8988T (cell line): Measurements from ENCODE around the gene TLCD3B.

Experiments used
- DNase-seq: peaks from one replicate; pipeline ENCODE4 v3.0.0; 2011

TLCD3B gene, protein sequence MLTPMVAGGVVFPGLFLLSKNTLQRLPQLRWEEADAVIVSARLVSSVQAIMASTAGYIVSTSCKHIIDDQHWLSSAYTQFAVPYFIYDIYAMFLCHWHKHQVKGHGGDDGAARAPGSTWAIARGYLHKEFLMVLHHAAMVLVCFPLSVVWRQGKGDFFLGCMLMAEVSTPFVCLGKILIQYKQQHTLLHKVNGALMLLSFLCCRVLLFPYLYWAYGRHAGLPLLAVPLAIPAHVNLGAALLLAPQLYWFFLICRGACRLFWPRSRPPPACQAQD

DNA sequence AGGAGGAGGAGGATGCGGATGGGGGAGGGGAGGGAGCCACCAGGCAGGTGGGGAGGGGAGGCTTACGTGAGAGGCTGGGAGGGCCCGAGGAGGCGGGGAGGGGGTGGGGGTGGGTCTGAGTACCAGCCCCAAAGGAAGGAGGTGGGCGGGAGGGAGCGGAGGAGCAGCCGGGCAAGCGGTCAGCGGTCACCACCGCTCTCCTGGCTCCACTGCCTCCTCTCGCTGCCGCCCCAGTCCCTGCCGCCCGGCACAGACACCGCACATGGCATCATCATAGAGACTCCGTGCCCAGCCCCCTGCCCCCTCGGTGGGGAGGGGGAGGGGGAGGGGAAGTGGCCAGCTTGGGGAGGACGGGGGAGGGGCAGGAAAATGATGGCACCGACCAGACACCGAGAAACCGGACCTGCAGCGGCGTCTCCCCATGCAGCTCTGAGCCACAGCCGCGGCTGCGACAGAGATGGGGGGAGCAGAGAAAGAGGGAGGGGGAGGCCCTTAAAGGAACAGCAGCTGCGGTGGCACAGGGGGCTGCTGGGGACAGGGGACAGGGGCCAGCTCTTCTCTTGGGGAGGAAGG lies at the start of gene TLCD3B:
Gene TLCD3B, minus strand, starts transcription at position 431 of the 573 bp plus-strand sequence. CDS start 744 bp downstream, outside the sequence.
- no peak for DNase-seq

DNA sequence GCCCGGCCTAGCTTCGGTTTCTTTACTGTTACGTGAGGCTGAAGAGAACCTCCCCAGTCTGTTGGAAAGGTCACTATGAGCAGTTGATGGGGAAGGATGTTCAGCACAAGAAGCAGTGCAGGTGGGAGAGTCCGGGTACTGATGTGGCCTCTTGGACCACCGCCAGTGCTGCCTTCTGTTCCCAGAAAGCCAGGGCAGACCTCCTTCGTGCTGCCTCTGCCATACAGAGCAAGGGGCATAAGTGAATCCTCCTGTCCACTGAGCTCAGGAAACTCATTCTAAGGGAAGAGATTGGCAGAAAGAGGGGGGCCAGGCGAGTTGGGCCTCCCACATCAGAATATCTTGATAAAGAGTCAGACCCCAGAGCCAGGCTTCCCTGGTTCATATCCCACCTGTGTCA lies 48.4 kb upstream of the TLCD3B start:
- DNase-seq = no peak

DNA sequence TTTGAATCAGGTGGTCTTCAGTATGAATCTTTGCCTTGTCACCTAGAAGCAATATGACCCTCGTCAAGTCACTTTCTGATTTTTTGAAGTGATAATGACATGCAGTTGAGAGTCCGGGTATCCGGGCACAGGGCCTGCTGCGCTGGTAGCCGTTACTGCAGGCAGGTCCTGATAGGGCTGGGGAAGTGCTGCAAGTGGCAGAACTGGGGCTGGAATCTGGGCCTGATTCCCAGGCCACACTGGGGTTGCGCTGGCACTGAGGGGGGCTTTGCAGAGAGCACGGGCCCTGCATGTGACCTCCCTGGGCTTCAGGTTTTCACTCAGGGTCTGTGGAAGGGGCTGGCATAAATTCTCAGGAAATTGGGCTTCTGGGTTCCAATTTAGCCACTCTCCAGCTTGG lies 47.7 kb upstream of the TLCD3B start:
- no peak for DNase-seq

DNA sequence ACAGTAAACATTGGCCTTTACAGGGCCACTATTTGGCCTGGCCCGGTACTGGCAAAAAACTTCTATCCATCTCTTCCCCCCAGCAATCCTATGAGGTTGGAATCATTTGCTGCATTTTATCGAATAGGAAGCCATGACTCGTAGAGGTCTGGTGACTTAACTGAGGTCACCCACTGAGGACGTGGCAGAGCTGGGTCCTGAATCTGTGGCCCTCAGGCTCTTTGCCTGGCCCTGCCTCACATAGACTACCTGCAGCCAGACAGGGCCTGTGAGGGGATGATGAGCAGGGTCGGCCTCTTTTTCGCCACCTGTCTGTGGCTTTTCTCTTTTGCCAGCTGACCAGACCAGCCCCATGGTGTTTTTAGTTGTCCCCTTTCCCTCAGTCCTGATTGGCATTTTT lies 46.6 kb upstream of the TLCD3B start:
- DNase-seq = no peak

DNA sequence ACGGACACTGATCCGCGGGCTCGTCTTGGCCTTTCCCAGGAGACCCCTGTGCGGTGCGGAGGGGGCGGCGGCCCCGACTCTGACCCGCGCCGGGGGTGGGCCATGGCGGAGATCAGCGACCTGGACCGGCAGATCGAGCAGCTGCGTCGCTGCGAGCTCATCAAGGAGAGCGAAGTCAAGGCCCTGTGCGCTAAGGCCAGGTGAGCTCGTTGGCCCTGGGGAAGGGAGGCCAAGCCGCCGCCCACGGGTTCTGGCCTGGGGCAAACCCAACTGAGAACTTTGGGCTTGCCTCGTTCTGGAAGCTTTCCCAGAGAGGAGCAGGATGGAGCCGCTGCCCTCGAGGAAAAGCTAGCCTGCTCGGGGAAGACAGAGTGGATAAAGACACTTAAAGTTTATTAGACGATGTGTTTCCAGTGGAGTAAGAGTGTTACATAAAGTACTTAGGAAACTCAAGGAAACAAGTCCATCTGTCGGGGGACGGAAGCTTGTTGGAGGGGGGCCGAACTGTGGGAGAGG lies 45.3 kb upstream of the TLCD3B start:
- DNase-seq = no peak

DNA sequence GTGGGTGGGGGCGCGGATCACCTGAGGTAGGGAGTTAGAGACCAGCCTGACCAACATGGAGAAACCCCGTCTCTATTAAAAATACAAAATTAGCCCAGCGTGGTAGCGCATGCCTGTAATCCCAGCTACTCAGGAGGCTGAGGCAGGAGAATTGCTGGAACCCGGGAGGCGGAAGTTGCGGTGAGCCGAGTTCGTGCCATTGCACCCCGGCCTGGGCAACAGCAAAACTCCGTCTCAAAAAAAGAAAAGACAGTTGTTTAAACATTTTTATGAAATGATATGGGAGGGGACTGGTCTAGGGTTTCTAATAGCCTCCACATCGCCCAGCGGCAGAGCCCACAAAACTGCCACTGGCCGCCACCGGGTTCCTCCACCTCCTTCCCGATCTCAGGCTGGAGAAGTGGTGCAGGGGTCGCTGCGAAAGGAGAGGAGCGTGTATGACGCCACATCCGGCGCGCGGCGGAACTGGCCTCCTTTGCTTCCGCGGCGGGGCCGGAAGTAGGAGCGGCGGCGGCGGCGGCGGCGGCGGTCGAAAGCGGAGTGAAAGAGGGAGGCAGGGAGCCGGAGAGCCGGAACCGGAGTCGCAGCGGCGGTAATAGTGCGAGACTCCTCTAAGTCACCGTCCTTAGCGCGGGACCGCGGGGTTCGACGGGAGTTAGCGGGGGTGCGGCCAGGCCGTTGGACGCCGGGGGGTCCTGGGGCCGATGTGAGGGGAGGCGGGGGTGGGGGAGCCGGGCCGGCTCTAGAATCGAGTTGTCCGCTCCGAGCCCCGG lies 44.6 kb upstream of the TLCD3B start, which contains the start of gene PPP4C:
Gene PPP4C, plus strand, starts transcription at position 492 of the 773 bp plus-strand sequence. CDS start 384 bp downstream, outside the sequence.
- peak; percentile 87 for DNase-seq

DNA sequence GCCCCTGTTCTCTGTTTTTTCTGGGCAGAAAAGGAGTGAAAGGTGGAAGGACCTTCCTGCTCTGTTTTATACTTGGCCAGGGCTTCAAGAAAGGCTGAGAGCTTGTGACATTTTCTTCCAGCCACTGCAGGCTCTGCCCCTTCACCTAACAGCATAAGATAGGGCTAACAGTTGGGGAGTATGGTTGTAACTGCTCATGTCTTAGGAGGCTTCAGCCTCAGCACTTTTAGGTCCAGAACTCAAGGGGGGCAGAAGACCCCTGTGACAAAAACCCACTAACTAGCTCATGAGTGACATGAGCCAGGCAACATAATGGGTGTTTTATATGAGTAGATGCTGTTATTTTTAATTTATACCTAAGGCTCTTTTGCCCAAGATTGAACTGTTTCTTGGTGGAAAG lies 39.4 kb upstream of the TLCD3B start:
- no peak for DNase-seq

DNA sequence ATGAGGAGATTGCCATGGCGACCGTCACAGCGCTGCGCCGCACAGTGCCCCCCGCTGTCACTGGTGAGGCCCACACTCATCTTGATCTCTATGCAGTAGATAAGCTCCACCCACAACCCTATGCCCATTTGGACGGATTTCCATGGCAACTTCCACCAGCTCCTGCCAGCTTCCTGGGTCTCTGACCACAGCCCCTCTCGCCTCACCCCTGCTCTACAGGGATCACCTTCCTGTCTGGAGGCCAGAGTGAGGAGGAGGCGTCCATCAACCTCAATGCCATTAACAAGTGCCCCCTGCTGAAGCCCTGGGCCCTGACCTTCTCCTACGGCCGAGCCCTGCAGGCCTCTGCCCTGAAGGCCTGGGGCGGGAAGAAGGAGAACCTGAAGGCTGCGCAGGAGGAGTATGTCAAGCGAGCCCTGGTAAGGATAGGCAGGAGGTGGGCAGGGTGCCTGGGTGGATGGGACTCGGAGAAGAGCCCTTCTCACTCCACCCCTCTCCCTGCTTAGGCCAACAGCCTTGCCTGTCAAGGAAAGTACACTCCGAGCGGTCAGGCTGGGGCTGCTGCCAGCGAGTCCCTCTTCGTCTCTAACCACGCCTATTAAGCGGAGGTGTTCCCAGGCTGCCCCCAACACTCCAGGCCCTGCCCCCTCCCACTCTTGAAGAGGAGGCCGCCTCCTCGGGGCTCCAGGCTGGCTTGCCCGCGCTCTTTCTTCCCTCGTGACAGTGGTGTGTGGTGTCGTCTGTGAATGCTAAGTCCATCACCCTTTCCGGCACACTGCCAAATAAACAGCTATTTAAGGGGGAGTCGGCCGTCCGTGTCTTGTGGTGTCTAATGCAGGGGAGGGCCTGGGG lies 38.8 kb upstream of the TLCD3B start:
- DNase-seq = no peak

DNA sequence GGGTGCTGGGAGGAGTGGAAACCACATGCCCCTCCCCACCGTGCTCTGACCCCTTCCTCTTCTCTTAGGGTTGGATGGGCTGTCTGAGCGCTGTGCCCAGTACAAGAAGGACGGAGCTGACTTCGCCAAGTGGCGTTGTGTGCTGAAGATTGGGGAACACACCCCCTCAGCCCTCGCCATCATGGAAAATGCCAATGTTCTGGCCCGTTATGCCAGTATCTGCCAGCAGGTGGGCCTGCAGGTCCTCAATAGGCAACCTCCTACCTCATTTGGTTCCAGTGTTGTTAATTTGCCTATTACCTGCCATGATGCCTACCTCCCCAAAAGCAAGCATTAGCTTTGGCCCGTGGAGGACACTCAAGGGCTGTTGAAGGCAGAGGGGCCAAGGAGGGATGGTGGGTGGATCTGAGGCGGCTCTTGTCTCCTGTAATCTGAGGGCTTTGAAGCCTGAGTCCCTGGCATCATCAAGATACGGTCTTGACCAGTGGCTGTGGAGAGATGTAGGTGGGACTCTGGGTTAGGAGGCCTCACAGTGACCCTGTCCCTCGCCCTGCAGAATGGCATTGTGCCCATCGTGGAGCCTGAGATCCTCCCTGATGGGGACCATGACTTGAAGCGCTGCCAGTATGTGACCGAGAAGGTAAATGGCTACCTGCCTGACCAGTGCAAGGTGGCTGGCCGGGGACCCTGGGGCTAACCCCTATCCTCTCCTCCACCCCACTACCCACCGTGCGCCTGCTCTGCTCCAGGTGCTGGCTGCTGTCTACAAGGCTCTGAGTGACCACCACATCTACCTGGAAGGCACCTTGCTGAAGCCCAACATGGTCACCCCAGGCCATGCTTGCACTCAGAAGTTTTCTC lies 37.9 kb upstream of the TLCD3B start:
- no peak for DNase-seq

DNA sequence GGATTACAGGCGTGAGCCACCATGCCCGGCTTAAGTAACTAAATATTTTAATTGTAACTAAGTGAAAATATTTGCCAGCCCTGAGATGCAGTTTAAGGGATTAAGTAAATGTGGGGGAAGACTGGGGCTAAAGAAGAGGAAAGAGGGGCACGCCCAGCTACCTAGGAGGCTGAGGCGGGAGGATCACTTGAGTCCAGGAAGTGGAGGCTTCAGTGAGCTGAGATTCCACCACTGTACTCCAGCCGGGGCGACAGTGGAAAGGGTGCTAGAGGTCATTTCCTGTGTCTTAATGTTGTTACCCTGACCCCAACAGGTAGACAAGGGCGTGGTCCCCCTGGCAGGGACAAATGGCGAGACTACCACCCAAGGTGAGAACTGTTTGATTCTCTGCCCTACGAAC lies 37.3 kb upstream of the TLCD3B start:
- no peak for DNase-seq

DNA sequence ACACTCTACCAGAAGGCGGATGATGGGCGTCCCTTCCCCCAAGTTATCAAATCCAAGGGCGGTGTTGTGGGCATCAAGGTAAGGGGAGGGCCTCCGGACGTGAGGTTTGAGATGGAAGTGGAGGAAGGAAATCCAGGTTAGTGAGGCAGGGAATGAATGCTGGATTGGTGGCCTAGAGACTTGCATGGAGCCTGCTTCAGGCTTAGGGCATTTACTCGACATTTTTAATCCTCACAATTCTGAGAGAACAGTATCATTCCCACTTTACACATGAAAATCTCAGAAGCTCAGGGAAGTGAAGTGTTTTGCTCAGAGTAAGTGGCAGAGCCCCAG lies 36.5 kb upstream of the TLCD3B start:
- DNase-seq = no peak

DNA sequence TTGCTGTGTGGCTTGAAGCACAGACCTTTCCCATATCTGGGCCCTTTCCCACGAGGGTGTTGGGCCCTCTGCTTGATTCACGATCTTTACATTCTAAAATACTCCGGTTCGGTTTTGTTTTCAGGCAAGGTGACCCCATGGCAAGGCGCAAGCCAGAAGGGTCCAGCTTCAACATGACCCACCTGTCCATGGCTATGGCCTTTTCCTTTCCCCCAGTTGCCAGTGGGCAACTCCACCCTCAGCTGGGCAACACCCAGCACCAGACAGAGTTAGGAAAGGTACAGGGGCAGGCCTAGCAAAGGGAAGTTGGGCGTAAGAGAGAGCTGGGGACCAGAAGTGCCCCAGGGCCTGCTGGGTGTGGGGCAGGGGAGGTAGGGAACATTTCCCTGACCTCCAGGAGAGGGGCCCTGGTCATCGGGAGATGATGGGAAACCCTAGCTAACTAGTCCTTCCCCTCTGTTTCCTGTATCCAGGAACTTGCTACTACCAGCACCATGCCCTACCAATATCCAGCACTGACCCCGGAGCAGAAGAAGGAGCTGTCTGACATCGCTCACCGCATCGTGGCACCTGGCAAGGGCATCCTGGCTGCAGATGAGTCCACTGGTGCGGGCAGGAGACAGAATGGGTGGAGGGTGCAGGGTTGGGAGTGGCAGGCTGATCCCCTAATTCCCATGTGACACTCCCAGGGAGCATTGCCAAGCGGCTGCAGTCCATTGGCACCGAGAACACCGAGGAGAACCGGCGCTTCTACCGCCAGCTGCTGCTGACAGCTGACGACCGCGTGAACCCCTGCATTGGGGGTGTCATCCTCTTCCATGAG lies 35.9 kb upstream of the TLCD3B start:
- no peak for DNase-seq

DNA sequence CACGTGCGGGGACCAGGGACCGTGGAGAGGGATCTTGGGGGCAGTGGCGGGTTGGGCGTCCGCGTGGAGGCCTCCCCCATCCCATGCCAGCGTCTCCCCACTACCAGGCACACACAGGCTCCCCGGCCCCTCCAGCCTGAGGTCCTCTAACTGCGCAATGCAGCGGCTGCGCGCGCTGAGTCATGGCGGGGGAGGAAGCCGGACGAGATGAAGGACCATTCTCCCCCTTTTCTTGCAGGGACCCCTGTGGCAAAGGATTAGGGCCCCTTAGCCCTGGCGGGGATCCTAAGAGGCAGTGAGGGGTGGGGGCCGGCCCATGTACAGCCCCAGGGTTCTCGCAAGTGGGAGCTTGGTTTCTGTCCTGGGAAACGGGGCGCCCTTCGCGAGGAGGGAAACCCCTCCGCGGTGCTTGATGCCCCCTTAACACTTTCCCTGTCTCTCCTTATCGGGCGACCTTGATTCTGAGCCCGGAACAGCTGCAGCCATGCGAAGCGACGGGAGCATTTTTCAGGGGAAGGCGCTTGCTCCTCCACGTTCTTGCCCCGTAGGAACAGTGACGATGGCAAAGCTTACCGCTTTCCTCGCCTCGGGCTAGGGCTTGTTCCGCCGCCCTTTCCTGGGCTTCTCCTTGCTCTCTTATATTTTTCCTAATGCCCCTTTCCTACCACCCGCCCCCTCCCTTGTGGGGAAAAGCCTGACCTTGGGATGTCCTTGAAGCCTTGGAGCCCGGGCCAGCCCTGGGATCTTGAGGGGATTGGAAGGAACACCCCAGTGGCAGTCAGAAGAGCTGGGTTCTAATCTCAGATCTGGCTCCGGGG lies 35.1 kb upstream of the TLCD3B start:
- no peak for DNase-seq

DNA sequence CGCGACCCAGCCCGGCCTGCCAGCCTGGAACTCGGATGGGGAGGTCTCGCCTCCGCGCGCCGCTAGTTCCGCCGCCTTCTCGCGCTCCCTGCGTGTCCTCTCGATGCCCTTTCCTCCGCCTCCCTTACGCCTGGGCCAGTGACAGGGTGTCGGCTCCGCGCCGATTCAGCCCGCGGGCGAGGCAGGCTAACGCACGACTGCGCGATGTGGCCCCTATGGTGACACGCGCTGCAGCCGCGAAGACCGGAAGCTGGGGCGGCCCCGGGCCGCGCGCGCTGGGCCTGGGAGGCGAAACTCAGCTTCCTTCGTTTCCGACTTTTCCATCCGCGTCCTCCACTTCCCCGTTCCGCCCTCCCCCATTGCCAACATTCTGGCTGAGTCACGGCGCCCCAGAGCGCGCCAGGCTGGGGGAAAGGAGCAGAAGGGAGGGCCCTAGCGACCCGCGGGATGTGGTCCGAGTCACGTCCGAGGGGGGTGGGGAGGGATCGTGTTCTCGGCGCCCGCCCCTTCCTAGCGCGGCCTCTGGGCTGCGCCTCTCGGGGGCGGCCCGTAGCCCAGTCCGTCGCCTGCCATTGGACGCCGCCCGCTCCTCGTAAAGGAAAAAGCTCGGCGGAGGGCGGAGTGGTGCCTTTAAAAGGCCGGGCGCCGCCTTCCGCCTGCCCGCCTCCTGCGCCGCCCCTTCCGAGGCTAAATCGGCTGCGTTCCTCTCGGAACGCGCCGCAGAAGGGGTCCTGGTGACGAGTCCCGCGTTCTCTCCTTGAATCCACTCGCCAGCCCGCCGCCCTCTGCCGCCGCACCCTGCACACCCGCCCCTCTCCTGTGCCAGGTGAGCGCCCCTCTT lies 34.3 kb upstream of the TLCD3B start, which contains the start of gene ALDOA:
Gene ALDOA, plus strand, starts transcription at position 659 of the 841 bp plus-strand sequence. CDS start 1,138 bp downstream, outside the sequence.
- peak; percentile 65 for DNase-seq

DNA sequence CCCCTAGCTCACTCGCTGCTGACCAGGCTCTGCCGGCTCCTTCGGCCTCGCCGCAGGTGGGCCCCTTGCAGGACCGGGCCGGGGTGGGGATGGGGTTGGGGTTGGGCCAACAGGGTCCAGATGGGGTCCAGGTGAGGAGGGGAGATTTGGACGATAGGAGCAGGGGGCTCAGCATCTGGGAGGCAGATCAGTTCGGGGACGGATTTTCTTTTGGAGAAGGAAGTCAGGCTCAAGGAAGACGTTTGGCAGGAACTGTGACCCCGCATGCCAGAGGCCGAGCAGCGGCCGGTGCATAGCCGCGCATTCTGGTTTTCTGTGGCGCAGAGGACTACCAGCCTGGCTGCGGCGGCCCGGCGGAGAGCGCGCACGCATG lies 33.6 kb upstream of the TLCD3B start:
- no peak for DNase-seq

DNA sequence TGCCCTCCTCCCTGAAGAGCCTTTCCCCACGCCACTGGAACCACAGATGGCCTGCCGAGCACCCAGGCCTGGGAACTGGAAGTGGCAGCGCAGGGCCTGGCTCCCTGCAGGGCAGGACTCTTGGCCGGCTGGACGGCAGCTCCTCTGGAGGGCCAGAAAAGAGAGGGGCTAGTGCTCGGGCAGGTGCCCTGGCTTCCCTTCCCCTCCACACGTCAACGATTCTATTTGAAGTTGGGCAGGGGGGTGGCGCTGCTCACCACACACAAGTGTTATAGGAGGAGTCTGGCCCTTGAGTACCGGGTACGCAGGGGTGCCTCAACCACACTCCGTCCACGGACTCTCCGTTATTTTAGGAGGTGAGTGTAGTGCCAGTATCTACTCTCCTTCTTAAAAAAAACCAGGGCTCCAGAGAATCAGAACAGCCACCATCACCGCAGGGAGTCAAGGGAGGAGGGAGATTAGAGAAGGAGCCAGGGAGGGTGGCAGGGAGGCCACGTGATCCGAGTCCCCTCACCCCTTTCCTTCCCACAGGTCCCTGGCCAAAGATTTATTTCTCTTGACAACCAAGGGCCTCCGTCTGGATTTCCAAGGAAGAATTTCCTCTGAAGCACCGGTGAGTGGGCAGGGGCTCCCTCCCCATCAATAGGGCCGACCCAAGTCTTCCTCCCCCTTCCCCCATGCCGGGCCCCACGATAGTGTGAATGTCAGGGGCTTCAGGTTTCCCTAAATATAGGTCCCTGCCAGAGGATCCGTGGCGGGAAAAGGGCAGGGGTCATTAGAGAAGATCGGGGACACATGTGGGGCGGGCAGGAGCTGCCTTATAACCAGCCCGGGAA lies 33.0 kb upstream of the TLCD3B start:
- no peak for DNase-seq

DNA sequence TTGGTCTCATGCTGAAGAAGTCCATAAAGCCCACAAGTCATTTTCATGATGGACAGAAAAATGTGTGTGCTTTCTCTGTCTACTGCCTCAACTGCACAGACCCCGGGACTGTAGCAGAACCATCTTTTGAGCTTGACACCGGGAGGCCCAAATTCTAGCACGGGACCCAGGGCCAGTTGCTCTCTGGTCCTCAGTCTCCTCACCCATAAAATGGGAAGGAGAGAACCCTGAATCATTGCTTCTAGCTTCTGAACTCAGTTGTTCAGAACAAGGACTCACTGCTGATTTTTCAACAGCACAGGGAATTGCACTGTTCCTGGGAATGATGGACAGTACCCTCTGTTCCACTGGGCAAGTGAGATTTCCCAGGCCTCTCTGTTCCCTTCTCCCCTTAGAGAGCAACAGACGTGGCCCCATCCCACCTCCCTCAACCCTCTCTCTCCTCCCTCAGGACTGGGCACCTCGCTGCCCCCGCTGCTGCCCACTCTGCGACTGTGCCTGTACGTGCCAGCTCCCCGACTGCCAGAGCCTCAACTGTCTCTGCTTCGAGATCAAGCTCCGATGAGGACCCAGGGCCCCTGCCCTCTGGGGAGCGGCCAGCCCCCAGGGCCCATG lies 32.3 kb upstream of the TLCD3B start:
- DNase-seq = no peak
